MCF 10A (cell line): ENCODE data around the gene SMTNL2. TPM values are rescaled to one million over a fixed set of nuclear protein-coding genes. Genes with fewer than 3 reads are reported as not detected.

ENCODE experiments used
- BruUV-seq: library from RNA; stranded (reverse); fragments of 400-500 nt; replicated peaks from 2 replicates; lab custom pipeline; 2021; lab: Mats Ljungman, UMichigan
- CTCF ChIA-PET: fragments of 300-600 bp; sonication (Branson Sonifier 250); formaldehyde crosslinking; extraction: SDS; loops from one replicate; lab custom pipeline; 2021; ENCODE audit warnings: antibody characterized with exemption, inconsistent platforms; lab: Yijun Ruan, JAX
- POLR2A ChIA-PET: fragments of 300-600, 350-650 bp; sonication (Branson Sonifier 250); formaldehyde crosslinking; extraction: SDS; loops from one replicate; lab custom pipeline; 2020; ENCODE audit warnings: antibody characterized with exemption, inconsistent platforms; lab: Yijun Ruan, JAX
- DNase-seq: peaks from one replicate; pipeline ENCODE4 v3.0.0-alpha.2; 2018; ENCODE audit not compliant: unreplicated experiment
- H3K27ac Mint-ChIP-seq: one replicate; pipeline ENCODE4 v1.8.0; 2022; ENCODE audit warnings: mild to moderate bottlenecking, low read depth, mixed read lengths; ENCODE audit not compliant: unreplicated experiment
- H3K27me3 Mint-ChIP-seq: one replicate; pipeline ENCODE4 v1.8.0; 2022; ENCODE audit warnings: mixed read lengths; ENCODE audit not compliant: insufficient read depth, unreplicated experiment
- H3K36me3 Mint-ChIP-seq: one replicate; pipeline ENCODE4 v1.8.0; 2022; ENCODE audit warnings: mild to moderate bottlenecking, moderate library complexity, mixed read lengths; ENCODE audit not compliant: insufficient read depth, unreplicated experiment
- H3K4me1 Mint-ChIP-seq: one replicate; pipeline ENCODE4 v1.8.0; 2022; ENCODE audit warnings: mixed read lengths; ENCODE audit not compliant: insufficient read depth, unreplicated experiment
- H3K4me3 Mint-ChIP-seq: one replicate; pipeline ENCODE4 v1.8.0; 2022; ENCODE audit warnings: mild to moderate bottlenecking, moderate library complexity, mixed read lengths; ENCODE audit not compliant: unreplicated experiment
- H3K9me3 Mint-ChIP-seq: one replicate; pipeline ENCODE4 v1.8.0; 2022; ENCODE audit warnings: mixed read lengths; ENCODE audit not compliant: unreplicated experiment
- CTCF ChIP-seq: fragments of 200-600 bp; IDR thresholded peaks from one replicate; pipeline ENCODE4 v1.8.0; 2022; ENCODE audit warnings: antibody characterized with exemption, mild to moderate bottlenecking; ENCODE audit not compliant: unreplicated experiment
- intact Hi-C: fragments of 100-400 bp; cut with micrococcal nuclease; formaldehyde crosslinking; loops from 2 replicates; pipeline ENCODE4 v1.14.1; 2022
- total RNA-seq: library from RNA; stranded (reverse); gene quantifications from 2 replicates; pipeline ENCODE4 v1.2.3, GENCODE V29; 2022

The SMTNL2 gene
- total RNA-seq, 1 experiment from 2014 or later = not detected

- H3K27ac Mint-ChIP-seq = no peak overlapping the region
- ChIA-PET POLR2A (no interaction called here), CTCF (interaction anchor here (0.7 to 4.0 kb wide), 4 partner anchors 9 to 611 kb away, joined by 3 to 25 read pairs (median 10); no protein-coding TSS in a partner anchor)
- no peaks in the 10 kb centered on the region for H3K4me1 Mint-ChIP-seq
- no peak for TF ChIP-seq CTCF
- H3K4me3 Mint-ChIP-seq = no peak overlapping the region
- DNase-seq = no peak
- peaks cover 33% of the 10 kb centered on the region for H3K27me3 Mint-ChIP-seq
- no peaks in the 10 kb centered on the region for H3K36me3 Mint-ChIP-seq
- BruUV-seq = no TSS peak
- H3K9me3 Mint-ChIP-seq = no peaks in the 10 kb centered on the region
- intact Hi-C loops = no loop called here
Measured at GRCh38 chr17:4616476-4616875, 32.1 kb downstream of the SMTNL2 start.

GRCh38 chr17:4617090-4617489, 32.8 kb downstream of the SMTNL2 start:
- Mint-ChIP-seq H3K9me3 (no peaks in the 10 kb centered on the region), H3K36me3 (no peaks in the 10 kb centered on the region), H3K4me1 (no peaks in the 10 kb centered on the region), H3K27me3 (peaks cover 33% of the 10 kb centered on the region), H3K4me3 (no peak overlapping the region), H3K27ac (no peak overlapping the region)
- ChIA-PET POLR2A (no interaction called here), CTCF (interaction anchor here (2.6 to 4.0 kb wide), 2 partner anchors 9 to 51 kb away, joined by 17 to 25 read pairs; no protein-coding TSS in a partner anchor)
- no peak for DNase-seq
- no TSS peak for BruUV-seq
- TF ChIP-seq CTCF = no peak
- intact Hi-C loops = no loop called here

- POLR2A ChIA-PET = no interaction called here
- Mint-ChIP-seq H3K9me3 (no peaks in the 10 kb centered on the region), H3K27me3 (peaks cover 33% of the 10 kb centered on the region), H3K27ac (no peak overlapping the region), H3K36me3 (no peaks in the 10 kb centered on the region), H3K4me1 (no peaks in the 10 kb centered on the region), H3K4me3 (no peak overlapping the region)
- no peak for DNase-seq
- BruUV-seq = no TSS peak
- CTCF ChIA-PET = no interaction called here
- intact Hi-C loops = no loop called here
- TF ChIP-seq CTCF = no peak
Measured at GRCh38 chr17:4617590-4618351, 33.4 kb downstream of the SMTNL2 start.

- H3K27me3 Mint-ChIP-seq = peaks cover 17% of the 10 kb centered on the region
- no peak for DNase-seq
- H3K4me1 Mint-ChIP-seq = no peaks in the 10 kb centered on the region
- ChIA-PET POLR2A (no interaction called here), CTCF (interaction anchor here (0.9 kb wide), 1 partner anchor 53 kb away, joined by 4 read pairs; no protein-coding TSS in a partner anchor)
- H3K4me3 Mint-ChIP-seq = no peak overlapping the region
- H3K36me3 Mint-ChIP-seq = no peaks in the 10 kb centered on the region
- H3K9me3 Mint-ChIP-seq = no peaks in the 10 kb centered on the region
- H3K27ac Mint-ChIP-seq = no peak overlapping the region
- no TSS peak for BruUV-seq
- intact Hi-C loops = no loop called here
- no peak for TF ChIP-seq CTCF
Measured at GRCh38 chr17:4620531-4621101, 36.3 kb downstream of the SMTNL2 start.
